Activated CD4-positive, alpha-beta T cell treated with anti-CD3 and anti-CD28 coated beads for 1 hour (primary cell): ENCODE data around the gene A1BG.
"Not testable (repeated sequence)": the region's sequence is repeated elsewhere in the genome, so short reads cannot be mapped to it uniquely, and the experiment has no call there.

ENCODE experiments used
- DNase-seq: peaks from one replicate; pipeline ENCODE4 v3.0.0-alpha.2; 2020

A1BG gene

GRCh38 chr19:58356766-58357480, 3.6 kb upstream of the A1BG start:
- DNase-seq, result no peak

- peak; percentile 19 for DNase-seq
These were observed 2.8 kb upstream of the A1BG start for GRCh38 chr19:58355908-58356765.

GRCh38 chr19:58355215-58355796, 2.0 kb upstream of the A1BG start:
- DNase-seq, result no peak

GRCh38 chr19:58354478-58355030, 1.3 kb upstream of the A1BG start:
- no peak for DNase-seq

- no peak for DNase-seq
These were observed 605 bp upstream of the A1BG start for GRCh38 chr19:58353717-58354477.

DNA sequence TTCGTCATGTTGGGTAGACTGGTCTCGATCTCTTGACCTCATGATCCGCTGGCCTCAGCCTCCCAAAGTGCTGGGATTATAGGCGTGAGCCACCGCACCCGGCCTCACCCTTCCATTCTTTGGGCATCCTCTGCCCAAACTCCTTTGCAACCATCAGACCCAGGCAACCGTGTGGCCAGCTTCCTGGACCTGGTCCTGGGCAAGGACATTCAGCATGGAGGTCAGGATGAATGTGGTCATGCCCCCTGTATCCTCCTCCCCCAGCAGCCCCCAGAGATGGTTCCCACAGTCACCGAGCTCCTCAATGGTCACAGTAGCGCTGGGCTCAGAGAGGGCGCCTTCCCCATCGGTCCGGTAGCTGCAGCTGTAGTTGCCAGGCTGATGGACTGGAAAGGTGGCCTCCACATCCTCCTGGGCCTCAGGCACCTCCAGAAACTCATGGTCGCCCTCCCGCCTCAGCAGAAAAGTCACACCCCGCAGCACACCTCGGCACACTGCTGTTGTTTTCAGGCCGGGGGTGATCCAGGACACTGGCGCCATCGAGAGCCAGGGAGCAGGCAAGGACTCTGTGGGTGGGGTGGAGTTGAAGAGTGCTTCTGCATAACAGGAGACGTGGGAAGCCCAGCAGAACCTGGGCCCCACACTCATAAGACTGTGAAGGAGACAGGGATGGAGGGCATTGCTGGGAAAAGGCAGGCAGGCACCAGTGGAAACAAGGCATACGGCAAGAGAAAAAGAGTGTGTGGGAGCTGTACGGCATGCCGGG, 1.1 kb downstream of the A1BG start:
- no peak for DNase-seq

- no peak for DNase-seq
These were observed 1.8 kb downstream of the A1BG start for GRCh38 chr19:58351558-58351878.

DNA sequence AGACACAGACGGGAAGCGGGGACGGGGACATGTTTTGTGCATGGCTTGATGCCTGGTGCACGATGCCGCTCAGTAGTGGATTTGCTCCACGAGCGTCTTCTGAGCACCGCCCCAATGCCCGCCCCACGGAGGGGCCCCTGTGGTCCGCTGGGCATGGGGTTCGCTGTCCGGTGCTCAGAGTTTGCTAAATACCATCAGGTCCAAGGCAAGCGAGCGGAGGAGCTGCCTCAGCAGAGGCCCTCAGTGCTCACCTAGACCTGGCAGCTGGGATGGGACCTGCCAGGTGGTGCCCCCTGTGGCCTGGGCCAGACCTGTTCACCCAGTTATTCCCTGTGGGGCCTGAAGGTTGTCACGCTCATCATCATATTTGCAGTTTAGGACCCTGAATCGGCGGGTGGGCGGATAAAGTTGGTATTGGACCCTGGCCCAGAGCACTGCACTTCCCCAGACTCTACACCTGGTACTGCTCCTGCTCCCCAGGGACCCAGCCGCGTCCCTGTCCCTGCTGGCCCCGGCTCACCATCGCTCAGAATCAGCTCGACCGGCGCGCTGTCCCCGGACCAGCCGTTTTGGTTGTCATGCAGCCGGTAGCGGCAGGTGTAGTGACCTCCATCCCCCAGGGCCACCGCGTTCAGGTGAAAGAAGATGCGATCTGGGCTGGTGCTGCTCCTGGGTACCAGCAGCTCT, 2.3 kb downstream of the A1BG start:
- DNase-seq, result no peak

GRCh38 chr19:58350001-58350861, 3.1 kb downstream of the A1BG start:
- DNase-seq, result no peak

DNA sequence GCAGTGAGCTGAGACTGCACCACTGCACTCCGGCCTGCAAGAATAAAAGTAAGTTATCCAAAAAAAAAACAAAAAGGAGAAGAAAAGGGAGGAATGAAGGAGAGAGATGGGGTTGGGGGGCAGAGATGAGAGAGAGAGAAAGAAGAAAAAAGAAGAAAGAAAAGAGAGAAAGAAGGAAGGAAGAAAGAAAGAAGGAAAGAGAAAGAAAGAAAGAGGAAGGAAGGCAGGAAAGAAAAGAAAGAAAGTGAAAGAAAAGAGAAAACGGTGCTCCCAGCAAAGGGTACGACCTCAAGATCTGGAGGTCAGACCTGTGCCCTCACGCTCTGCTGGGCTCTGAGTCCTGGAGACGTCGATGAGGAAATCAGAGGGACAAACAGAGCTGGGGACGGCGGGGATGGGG, 3.7 kb downstream of the A1BG start:
- DNase-seq, result no peak

- not testable (repeated sequence) for DNase-seq
These were observed 5.2 kb downstream of the A1BG start for GRCh38 chr19:58348080-58348479.

GRCh38 chr19:58346961-58347929, 6.0 kb downstream of the A1BG start:
- DNase-seq, result peak; percentile 52

DNA sequence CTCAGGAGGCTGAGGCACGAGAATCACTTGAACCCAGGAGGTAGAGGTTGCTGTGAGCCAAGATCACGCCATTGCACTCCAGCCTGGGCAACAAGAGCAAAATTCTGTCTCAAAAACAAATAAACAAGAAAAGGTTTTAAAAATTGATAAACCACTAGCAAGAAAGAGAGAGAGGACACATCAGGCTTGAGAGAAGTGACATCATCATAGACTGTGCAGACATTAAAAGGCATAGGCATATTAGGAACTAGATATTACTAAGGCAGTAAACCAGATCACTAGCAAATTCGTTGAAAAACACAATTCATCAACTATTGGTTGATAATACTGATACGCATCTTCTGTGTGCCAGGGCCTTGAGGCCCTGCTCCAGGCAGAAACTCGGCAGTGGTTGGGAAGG, 7.7 kb downstream of the A1BG start:
- DNase-seq, result no peak

DNA sequence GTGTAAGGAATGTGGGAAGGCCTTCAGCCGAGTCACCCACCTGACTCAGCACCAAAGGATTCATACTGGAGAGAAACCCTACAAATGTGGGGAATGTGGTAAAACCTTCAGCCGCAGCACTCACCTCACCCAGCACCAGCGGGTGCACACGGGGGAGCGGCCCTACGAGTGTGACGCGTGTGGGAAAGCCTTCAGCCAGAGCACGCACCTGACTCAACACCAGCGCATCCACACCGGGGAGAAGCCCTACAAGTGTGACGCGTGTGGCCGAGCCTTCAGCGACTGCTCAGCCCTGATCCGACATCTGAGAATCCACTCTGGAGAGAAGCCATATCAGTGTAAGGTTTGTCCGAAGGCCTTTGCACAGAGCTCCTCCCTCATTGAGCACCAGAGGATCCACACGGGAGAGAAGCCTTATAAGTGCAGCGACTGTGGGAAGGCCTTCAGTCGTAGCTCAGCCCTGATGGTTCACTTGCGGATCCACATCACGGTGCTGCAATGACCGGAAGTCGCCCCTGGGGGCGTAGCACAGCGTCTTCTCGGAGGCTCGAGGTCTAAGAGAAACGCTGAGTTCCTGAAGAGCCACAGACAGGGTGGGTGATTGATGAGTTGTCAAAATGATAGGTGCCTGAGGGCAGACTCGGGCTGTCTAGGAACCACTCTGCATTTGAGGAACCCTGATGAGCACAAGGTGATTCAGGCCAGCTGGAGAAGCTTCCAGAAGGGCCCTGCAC, 14.3 kb downstream of the A1BG start:
- DNase-seq, result no peak

DNA sequence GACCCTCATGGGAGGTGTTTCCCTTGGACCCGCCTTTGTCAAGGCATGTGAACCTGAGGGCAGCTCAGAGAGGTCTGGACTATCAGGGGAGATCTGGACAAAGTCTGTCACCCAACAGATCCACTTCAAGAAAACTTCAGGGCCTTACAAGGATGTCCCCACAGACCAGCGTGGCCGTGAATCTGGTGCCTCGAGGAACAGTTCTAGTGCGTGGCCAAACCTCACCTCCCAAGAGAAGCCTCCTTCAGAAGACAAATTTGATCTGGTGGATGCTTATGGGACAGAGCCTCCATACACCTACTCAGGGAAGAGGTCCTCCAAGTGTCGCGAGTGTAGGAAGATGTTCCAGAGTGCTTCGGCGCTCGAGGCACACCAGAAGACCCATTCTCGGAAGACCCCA, 15.0 kb downstream of the A1BG start:
- DNase-seq, result no peak

DNA sequence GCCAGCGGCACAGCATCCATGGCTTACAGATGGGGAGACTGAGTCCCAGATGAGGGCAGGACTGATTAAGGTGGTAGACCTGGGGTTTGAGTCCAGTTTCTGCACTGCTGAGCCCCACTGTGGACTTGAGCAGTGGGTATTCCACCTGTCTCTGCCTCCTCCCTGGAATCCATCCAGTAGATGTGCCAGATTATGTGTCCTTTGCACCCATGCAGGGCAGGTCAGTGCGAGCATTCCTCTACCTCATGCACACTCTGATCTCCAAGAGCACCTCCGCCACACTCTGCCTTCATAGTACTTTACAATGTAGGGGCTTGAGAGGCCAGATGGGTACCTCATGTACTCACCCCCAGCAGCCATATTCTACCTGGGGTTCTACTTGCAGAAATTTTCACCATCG, 16.5 kb downstream of the A1BG start:
- no peak for DNase-seq

- no peak for DNase-seq
These were observed 17.1 kb downstream of the A1BG start for GRCh38 chr19:58336216-58336615.

DNA sequence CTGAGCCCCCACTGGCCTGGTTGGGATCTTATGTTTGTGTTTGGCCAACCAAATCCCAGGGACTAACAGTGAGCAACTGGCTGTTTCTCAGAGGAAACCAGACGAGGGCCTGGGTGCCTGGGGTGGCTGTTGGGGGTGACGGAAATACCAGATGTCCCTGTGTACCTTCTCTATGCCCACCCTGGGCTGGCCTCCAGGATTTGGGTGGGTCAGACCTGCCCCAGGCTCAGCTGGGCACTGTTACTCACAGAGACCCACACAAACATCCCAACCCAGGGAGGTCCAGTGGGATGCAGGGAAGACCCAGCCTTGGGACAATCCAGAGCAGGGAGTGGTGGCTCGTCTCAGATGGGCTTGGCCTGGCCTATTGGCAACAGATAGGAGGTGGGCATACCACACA, 17.7 kb downstream of the A1BG start:
- DNase-seq, result no peak
